ENCODE results near the gene NALF2.
A peak's percentile ranks its signal among the peaks of the same experiment; 100 is the strongest.

The NALF2 gene

DNA sequence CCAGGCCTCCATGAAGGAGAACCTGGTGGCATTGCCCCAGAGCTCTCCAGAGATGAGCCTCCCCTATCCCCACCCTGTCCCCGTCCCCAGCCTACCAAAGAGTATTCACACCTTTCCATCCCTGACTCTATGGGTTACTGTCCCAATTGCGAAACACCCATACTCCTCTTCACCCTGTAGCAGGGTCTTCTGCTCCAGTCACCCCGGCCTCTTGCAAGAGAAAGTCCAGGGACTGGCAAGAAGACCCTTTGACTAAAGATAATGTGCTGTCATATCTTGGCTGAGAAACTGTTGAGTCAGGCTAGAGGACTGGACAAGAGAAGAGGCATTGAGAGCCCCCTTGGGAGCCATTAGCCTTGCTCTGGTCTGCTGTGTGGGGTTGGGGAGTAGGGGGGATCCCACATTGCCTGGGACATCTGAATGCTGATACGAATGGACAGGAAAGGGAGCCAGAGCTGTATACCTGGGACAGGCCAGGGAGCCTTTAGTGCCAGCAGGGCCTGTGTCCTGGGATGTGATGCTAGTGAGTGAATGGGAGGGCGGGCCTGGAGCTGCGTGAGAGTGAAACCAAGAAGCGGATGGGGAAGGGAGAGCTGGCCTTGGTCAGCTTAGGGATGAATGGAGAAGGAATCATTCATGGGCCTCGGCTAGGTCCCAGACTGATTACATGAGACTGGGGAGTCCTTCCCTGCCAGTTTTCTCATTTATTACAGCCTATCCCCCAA is 27.1 kb downstream of the NALF2 start:
- no peak overlapping the region for H3K9ac ChIP-seq (ENCODE audit: low read length)
- H3K9me3 ChIP-seq (ENCODE audit: control insufficient read depth, low read length) = peaks cover 16% of the 10 kb centered on the region
- H3K27me3 ChIP-seq (replicated peaks; ENCODE audit: control insufficient read depth, insufficient read depth, low read length) = peaks cover 52% of the 10 kb centered on the region
- H3K4me3 ChIP-seq (ENCODE audit: low read length) = no peak overlapping the region
- H3K4me1 ChIP-seq (ENCODE audit: control insufficient read depth, insufficient read depth, low read length) = no peaks in the 10 kb centered on the region
- DNase-seq (ENCODE audit: low read depth) = no peak
- no peaks in the 10 kb centered on the region for H3K36me3 ChIP-seq (ENCODE audit: control insufficient read depth, insufficient read depth, low read length, severe bottlenecking)

DNA sequence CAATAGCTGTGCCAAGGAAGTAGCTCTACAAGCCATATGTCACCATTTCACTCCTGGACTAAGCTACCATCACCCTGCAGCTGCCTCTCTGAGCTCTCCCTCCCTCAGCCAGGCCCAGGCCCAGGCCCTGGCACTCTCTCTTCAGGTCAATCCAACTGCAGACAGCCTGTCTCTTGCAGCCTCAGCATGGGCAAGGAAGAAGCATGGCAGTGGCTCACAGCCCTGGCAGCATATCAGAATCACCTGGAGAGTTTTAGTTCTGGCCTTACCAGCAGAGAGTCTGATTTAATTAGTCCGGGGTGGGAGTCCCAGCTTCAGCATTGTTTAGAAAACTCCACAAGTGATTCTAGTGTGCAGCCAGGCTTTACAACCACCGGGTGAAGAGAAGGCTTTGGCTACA is 31.5 kb downstream of the NALF2 start:
- H3K9me3 ChIP-seq (ENCODE audit: control insufficient read depth, low read length) = peaks cover 28% of the 10 kb centered on the region
- peaks cover 45% of the 10 kb centered on the region for H3K27me3 ChIP-seq (replicated peaks; ENCODE audit: control insufficient read depth, insufficient read depth, low read length)
- no peak for DNase-seq (ENCODE audit: low read depth)
- H3K9ac ChIP-seq (ENCODE audit: low read length) = no peak overlapping the region
- no peak overlapping the region for H3K4me3 ChIP-seq (ENCODE audit: low read length)
- no peaks in the 10 kb centered on the region for H3K4me1 ChIP-seq (ENCODE audit: control insufficient read depth, insufficient read depth, low read length)
- no peaks in the 10 kb centered on the region for H3K36me3 ChIP-seq (ENCODE audit: control insufficient read depth, insufficient read depth, low read length, severe bottlenecking)

DNA sequence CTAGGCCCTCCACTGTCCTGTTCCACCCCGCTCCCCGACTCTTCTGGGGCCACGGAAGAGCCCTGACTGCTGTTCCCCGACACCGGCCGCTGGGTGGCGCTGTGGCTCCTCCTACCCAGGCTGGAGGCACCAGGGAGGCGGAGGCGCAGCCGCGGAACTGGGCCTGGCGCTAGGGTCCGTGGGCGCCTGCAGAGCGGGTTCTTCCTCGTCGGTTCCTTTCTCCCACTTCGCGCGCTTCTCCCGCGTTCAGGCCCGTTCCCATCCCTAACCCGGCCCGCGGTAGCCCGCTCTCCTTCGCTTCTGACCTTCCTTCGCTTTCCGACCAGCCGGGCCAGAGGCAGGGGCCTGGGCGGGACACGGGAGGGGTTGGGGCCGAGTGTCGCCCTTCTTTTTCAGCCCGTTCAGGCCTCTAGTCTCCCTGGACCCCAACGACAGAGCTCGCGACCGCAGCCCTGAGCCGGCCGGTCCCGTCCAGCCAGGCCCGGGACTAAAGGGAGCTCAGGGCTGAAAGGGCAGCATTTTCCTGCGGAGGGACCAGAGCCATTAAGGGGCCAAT is 34.3 kb downstream of the NALF2 start:
- Histone ChIP-seq H3K4me3 (ENCODE audit: low read length) (peak overlapping the region; percentile 73), H3K4me1 (ENCODE audit: control insufficient read depth, insufficient read depth, low read length) (no peaks in the 10 kb centered on the region), H3K9me3 (ENCODE audit: control insufficient read depth, low read length) (peaks cover 22% of the 10 kb centered on the region), H3K36me3 (ENCODE audit: control insufficient read depth, insufficient read depth, low read length, severe bottlenecking) (no peaks in the 10 kb centered on the region), H3K9ac (ENCODE audit: low read length) (peak overlapping the region; percentile 76), H3K27me3 (replicated peaks; ENCODE audit: control insufficient read depth, insufficient read depth, low read length) (peaks cover 51% of the 10 kb centered on the region)
- DNase-seq (ENCODE audit: low read depth) = peak; percentile 77

DNA sequence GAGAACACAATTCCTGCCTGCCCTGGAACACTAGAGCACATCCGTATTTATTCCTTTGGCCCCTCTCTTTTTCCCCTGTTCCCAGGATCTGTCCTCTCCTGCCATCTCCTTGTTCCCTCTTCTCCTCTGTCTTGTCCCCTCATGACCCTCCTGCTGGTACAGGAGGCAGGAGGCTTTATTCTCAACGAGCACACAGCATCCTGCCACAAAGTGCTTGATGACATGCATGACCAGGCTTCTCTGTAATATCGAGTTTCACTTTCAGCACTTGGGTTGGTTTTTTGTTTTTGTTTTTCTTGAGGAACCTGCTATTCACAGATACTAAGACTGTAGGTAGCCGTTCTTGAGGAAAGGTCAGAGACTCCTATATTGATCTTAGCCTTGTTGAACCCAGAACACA is 35.3 kb downstream of the NALF2 start:
- DNase-seq (ENCODE audit: low read depth) = no peak
- H3K4me3 ChIP-seq (ENCODE audit: low read length) = no peak overlapping the region
- H3K4me1 ChIP-seq (ENCODE audit: control insufficient read depth, insufficient read depth, low read length) = no peaks in the 10 kb centered on the region
- H3K27me3 ChIP-seq (replicated peaks; ENCODE audit: control insufficient read depth, insufficient read depth, low read length) = peaks cover 55% of the 10 kb centered on the region
- H3K9me3 ChIP-seq (ENCODE audit: control insufficient read depth, low read length) = peaks cover 17% of the 10 kb centered on the region
- no peak overlapping the region for H3K9ac ChIP-seq (ENCODE audit: low read length)
- no peaks in the 10 kb centered on the region for H3K36me3 ChIP-seq (ENCODE audit: control insufficient read depth, insufficient read depth, low read length, severe bottlenecking)

DNA sequence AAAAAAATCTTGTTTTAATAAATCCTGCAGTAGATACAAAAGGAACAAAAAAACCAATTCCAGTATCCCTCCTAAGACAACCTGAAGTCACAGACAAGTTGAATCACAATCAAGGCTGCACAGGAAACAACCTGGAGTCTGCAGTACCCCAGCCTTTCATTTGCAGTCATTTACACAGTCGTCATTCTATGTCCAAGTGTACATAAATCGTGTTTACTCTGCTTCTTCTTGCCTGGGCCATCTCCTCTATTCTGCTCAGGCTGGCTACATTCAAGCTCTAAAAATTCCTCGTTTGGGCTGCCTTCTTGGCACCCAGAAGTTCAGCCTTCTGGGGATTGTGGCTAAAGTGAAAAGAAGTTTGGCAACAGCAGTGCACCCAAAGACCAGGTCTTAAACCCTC is 37.8 kb downstream of the NALF2 start:
- DNase-seq (ENCODE audit: low read depth) = no peak
- no peak overlapping the region for H3K9ac ChIP-seq (ENCODE audit: low read length)

DNA sequence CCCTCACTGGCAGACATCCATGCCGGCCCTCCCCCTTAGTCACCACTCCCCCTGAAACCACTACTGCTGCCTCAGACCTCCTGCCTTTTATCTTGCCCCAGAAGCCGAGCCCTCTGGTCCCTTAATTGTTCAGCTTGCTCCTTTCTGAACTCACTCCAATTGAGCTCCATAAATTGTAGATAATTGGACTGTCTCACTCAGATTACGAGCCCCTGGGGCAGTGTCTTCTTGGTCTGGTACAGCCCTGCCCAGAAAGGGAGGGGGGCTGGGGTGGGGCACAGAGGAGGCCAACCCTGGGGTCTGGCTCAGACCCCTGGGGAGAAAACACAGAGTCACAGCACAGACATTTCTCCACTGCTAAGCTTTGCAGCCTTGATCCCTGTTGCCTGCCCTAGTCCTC is 39.4 kb downstream of the NALF2 start:
- Histone ChIP-seq H3K27me3 (replicated peaks; ENCODE audit: control insufficient read depth, insufficient read depth, low read length) (peaks cover 51% of the 10 kb centered on the region), H3K4me3 (ENCODE audit: low read length) (no peak overlapping the region), H3K36me3 (ENCODE audit: control insufficient read depth, insufficient read depth, low read length, severe bottlenecking) (no peaks in the 10 kb centered on the region), H3K9ac (ENCODE audit: low read length) (no peak overlapping the region), H3K9me3 (ENCODE audit: control insufficient read depth, low read length) (peaks cover 12% of the 10 kb centered on the region), H3K4me1 (ENCODE audit: control insufficient read depth, insufficient read depth, low read length) (no peaks in the 10 kb centered on the region)
- DNase-seq (ENCODE audit: low read depth) = no peak

More for the DNA sequence above, 37.8 kb downstream of the NALF2 start:
- Histone ChIP-seq H3K9me3 (ENCODE audit: control insufficient read depth, low read length) (peaks cover 16% of the 10 kb centered on the region), H3K4me1 (ENCODE audit: control insufficient read depth, insufficient read depth, low read length) (no peaks in the 10 kb centered on the region), H3K36me3 (ENCODE audit: control insufficient read depth, insufficient read depth, low read length, severe bottlenecking) (no peaks in the 10 kb centered on the region), H3K27me3 (replicated peaks; ENCODE audit: control insufficient read depth, insufficient read depth, low read length) (peaks cover 58% of the 10 kb centered on the region), H3K4me3 (ENCODE audit: low read length) (no peak overlapping the region)

DNA sequence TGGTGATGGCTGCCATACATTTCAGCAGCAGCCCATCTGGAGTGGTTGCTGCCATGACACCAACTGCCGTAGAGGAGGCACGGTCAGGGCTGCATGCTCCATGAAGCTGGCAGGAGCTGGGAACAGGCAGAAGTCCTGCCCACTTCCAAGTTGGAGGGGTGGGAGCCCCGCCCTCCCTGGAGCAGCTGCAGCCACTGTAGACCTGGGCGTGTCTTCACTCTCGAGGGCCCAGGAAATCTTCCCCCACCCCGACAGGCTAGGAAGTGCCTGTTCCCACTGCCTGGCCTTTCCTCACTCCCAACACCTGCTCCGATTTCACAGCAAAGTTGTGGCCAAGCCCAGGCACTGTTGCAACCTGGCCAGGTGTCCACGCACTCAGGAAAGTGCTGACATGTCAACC is 42.3 kb downstream of the NALF2 start:
- H3K9ac ChIP-seq (ENCODE audit: low read length) = no peak overlapping the region
- H3K4me1 ChIP-seq (ENCODE audit: control insufficient read depth, insufficient read depth, low read length) = no peaks in the 10 kb centered on the region
- H3K4me3 ChIP-seq (ENCODE audit: low read length) = no peak overlapping the region
- no peak for DNase-seq (ENCODE audit: low read depth)
- peaks cover 37% of the 10 kb centered on the region for H3K27me3 ChIP-seq (replicated peaks; ENCODE audit: control insufficient read depth, insufficient read depth, low read length)
- peaks cover 17% of the 10 kb centered on the region for H3K9me3 ChIP-seq (ENCODE audit: control insufficient read depth, low read length)
- no peaks in the 10 kb centered on the region for H3K36me3 ChIP-seq (ENCODE audit: control insufficient read depth, insufficient read depth, low read length, severe bottlenecking)

DNA sequence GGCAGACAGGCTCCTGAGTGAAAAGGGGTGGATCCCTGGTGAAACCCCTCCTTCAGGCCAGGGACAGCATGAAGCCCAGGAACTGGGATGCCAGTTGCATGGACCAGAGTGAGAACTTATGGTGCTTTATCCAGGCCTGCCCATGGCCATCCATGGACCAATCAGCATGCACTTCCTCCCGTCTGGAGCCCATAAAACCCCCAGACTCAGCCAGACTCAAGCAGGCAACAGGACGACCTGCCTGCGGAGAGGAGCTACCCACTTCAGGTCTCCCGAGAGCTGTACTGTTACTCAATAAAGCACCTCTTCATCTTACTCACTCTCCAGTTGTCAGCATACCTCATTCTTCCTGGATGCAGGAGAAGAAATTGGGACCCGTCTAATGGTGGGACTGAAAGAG is 42.9 kb downstream of the NALF2 start:
- no peak for DNase-seq (ENCODE audit: low read depth)
- H3K9ac ChIP-seq (ENCODE audit: low read length) = no peak overlapping the region
- H3K4me3 ChIP-seq (ENCODE audit: low read length) = no peak overlapping the region
- peaks cover 17% of the 10 kb centered on the region for H3K9me3 ChIP-seq (ENCODE audit: control insufficient read depth, low read length)
- no peaks in the 10 kb centered on the region for H3K4me1 ChIP-seq (ENCODE audit: control insufficient read depth, insufficient read depth, low read length)
- no peaks in the 10 kb centered on the region for H3K36me3 ChIP-seq (ENCODE audit: control insufficient read depth, insufficient read depth, low read length, severe bottlenecking)
- H3K27me3 ChIP-seq (replicated peaks; ENCODE audit: control insufficient read depth, insufficient read depth, low read length) = peaks cover 32% of the 10 kb centered on the region

DNA sequence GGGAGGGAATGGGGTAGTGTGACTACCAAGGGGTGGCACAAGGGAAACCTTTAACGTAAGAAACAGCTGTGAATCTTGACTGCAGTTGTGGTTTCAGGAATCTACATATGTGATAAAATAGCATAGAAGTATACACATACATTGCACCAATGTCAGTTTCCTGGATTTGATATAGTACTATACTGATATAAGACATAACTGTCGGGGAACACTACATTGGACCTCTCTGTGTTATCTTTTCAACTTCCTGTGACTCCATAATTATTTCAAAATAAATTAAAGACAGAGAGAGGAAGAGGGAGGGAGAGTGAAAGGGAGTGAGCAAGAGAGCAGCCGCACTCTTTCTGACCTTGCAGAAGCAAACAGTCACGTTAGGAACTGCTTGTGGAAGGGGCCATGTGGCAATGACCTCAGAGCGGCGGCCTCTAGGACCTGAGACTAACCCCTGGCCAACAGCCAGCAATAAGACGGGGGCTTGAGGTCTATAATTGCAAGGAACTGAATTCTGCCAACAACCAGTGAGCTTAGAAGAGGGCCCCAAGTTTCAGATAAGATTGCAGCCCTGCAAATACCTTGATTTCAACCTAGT is 47.4 kb downstream of the NALF2 start:
- Histone ChIP-seq H3K4me3 (ENCODE audit: low read length) (no peak overlapping the region), H3K9ac (ENCODE audit: low read length) (no peak overlapping the region), H3K9me3 (ENCODE audit: control insufficient read depth, low read length) (peaks cover 12% of the 10 kb centered on the region), H3K36me3 (ENCODE audit: control insufficient read depth, insufficient read depth, low read length, severe bottlenecking) (no peaks in the 10 kb centered on the region), H3K4me1 (ENCODE audit: control insufficient read depth, insufficient read depth, low read length) (no peaks in the 10 kb centered on the region), H3K27me3 (replicated peaks; ENCODE audit: control insufficient read depth, insufficient read depth, low read length) (peaks cover 22% of the 10 kb centered on the region)
- DNase-seq (ENCODE audit: low read depth) = no peak

DNA sequence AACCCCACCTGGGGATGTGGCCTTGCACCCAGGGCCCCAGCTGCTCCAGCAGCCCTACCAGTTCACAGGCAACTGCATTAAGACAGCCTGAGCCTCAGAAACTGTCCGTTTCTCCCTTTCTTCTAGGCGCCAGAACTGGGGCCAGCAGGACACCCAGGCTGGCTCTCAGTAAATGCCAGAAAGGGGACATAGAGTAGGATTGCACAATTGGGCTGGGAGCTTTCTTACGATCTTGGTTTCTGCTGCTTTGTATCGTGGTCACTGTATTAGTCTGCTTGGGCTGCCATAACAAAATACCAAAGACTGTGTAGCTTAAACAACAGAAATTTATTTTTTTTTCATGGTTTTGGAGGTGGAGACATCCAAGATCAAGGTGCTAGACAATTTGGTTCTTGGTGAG is 48.4 kb downstream of the NALF2 start:
- Histone ChIP-seq H3K4me1 (ENCODE audit: control insufficient read depth, insufficient read depth, low read length) (no peaks in the 10 kb centered on the region), H3K9ac (ENCODE audit: low read length) (no peak overlapping the region), H3K36me3 (ENCODE audit: control insufficient read depth, insufficient read depth, low read length, severe bottlenecking) (no peaks in the 10 kb centered on the region), H3K27me3 (replicated peaks; ENCODE audit: control insufficient read depth, insufficient read depth, low read length) (peaks cover 30% of the 10 kb centered on the region), H3K4me3 (ENCODE audit: low read length) (no peak overlapping the region), H3K9me3 (ENCODE audit: control insufficient read depth, low read length) (peaks cover 5% of the 10 kb centered on the region)
- DNase-seq (ENCODE audit: low read depth) = no peak

All from adipocyte (in vitro differentiated cells).